Stimulated activated CD8-positive, alpha-beta memory T cell treated with anti-CD3 and anti-CD28 coated beads, Interleukin-12 subunit alpha, Interleukin-12 subunit beta, amount 100 ng/mL, for 24 hours (primary cell): ENCODE results near the gene GMDS.

Experiments
- DNase-seq: peaks from one replicate; pipeline ENCODE4 v3.0.0-alpha.2; 2020; ENCODE audit errors: extremely low read depth

Gene GMDS

GRCh38 chr6:1940381-1940780 is 305.0 kb downstream of the GMDS start:
- no peak for DNase-seq

DNA sequence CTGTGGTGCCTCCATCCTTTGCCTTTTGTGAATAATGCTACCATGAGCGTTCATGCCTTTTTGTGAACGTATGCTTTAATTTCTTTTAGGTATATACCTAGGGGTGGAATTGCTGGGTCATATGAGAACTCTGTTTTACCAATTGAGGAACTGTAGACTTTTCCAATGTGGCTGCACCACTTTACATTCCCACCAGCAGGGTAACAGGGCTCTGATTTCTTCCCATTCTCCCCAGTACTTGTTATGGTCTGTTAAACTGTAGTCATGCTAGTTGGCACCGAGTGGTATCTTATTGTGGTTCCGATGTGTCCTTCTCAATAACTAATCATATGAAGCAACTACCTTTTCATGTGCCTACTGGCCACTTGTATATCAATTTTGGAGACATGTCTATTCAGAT is 312.1 kb downstream of the GMDS start:
- DNase-seq, result no peak

- DNase-seq, result no peak
These were observed 313.6 kb downstream of the GMDS start for GRCh38 chr6:1931817-1932216.

- DNase-seq, result no peak
These were observed 315.0 kb downstream of the GMDS start for GRCh38 chr6:1930356-1930755.

DNA sequence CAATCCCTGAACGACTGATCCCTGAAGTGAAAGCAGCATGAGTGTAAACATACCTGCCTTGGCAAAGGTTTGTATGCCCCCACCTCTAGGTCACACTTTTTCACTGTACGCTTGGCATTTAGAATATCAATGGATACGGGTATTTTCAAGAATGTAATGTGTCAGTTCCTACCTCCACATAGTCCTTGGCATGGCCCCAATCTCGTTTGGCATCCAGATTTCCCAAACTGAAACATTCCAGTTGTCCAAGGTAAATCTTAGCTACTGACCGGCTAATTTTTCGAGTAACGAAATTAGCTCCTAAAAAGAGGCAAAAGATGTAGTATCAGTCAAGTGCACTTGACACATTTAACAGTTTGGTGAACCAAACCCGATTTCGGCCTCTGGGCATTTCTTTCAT is 315.5 kb downstream of the GMDS start:
- no peak for DNase-seq

DNA sequence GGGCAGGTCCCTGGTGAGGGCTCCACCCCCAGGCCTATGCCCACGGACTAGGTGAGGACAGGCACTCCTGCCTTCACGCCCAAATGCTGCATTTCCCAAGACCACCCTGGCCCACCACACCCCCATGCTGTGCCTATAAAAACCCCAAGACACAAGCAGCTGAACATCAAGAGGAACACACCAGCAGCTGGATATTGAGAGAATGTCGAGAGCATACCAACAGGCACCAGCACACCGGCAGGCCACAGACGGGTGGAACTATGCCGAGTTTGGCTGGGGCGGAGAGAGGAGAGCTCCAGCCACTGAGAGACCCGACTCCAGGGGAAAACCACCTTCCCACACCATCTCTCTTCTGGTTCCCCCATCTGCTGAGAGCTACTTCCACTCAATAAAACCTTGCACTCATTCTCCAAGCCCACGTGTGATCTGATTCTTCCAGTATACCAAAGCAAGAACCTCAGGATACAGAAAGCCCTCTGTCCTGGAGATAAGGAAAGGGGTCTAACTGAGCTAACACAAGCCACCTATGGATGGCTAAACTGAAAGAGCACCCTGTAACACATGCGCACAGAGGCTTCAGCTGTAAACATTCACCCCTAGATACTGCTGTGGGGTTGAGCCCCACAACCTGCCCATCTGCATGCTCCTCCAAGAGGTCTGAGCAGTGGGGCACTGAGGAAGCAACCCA is 319.5 kb downstream of the GMDS start:
- DNase-seq, result no peak

DNA sequence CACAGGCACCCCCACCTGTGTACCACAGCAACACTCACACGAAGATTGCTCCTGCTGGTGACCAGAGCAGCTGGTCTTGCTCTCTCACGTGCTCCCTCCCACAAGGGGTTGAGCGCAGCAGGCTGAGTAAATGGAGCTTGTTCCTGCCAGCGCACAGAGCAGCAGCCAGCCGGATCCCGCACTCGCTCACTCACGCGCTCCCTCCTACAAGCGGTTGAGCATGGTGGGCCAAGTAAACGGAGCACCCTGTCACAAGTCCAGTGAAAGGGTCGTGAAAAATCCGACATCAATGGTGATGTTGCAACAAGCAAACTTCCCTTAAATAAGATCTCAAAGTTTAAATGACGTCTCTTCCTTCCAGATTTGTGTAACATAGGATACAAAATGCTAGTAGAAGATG is 322.0 kb downstream of the GMDS start:
- DNase-seq, result no peak

- peak; percentile 36 for DNase-seq
These were observed 327.6 kb downstream of the GMDS start for GRCh38 chr6:1917626-1918371.

- no peak for DNase-seq
These were observed 328.9 kb downstream of the GMDS start for GRCh38 chr6:1916334-1917070.

DNA sequence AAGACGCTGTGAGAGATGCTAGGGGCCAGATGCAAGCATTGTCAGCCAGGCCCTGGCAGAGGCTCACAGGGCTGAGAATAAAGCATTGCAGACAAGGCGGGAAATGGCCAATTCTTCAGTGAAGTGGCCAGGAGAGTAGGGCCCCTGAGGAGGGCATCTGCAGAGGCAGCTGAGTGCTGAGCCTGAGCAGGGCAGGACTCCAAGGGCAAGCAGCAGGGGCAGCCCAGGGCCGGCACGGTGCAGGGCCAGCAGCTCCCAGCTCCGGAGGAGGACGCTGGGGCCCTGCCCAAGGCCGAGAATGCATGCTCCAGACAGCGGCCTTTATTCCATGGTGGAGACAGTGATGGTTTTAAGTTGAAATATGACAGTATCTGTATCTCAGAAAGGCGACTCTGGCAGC is 330.2 kb downstream of the GMDS start:
- no peak for DNase-seq

DNA sequence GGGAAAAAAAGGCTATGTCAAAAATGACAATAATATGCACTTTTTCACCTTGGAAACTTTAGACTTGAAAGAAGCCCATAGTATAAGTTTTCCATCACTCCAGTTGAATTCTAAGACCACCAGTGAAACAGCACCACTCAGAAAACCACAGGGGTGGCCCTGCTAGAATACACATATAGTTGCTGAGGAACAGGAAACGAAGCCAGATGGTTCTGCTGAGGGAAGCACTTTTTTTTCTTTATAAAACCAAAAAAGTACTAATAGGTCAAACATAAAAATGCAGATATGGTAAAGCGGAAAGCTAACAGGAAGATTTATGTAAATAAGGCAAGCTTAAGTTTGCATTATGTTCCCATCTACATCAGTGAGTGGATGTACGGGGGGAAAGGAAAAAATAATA is 331.8 kb downstream of the GMDS start:
- no peak for DNase-seq

GRCh38 chr6:1912731-1913130 is 332.7 kb downstream of the GMDS start:
- no peak for DNase-seq

DNA sequence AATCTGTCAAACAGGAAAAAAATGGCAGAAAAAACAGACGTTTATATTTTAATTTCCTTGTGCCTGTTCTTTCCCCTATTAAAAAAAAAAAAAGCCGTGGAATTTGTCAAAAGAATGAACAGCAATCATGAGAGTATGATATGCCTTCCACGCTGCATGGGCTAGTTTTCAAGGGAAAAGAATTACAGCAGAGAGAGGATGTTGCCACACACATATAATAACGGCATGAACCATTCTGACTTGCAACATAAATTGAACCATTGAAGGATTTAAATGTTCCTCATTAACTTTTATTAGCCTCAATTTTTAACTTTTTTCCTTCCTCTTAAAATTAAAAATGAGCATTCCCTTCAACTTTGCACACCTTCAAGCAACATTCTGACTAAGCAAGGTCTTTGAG is 333.9 kb downstream of the GMDS start:
- no peak for DNase-seq

DNA sequence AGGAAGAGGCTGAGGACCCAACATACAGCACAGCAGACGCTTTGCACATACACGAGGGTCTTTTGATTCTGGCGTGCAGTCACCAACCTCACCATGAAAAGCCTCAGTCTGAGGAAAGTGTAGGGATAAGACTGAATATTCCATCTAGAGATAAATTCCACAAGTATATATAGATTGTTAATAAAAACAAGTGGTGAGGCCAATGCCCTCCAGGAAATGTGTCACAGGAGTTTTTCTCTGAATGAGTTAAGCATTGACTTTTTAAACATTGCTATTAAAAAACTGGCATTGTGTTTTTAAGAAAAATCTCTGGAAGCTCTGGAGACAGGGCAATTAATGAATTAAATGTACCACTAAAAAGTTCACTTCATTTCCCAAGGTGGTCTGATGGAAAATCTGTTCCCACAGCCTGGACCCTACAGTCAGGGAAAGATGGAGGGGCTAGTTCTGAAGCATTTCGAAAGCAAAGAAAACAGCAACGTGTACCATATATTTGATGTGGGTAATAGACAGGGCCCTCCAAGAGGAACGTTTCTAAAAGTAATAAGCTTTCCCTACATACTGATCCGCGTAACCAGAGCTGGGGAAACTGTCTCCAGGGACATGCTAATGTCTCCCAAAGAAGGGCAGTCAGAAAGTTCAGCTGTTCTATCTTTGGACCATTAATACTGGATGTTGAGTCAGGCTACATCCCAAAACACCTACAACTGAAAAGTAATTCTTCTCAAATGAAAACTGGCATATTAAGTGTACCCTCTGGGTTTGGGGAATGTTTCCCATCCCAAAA is 334.6 kb downstream of the GMDS start:
- DNase-seq, result no peak

DNA sequence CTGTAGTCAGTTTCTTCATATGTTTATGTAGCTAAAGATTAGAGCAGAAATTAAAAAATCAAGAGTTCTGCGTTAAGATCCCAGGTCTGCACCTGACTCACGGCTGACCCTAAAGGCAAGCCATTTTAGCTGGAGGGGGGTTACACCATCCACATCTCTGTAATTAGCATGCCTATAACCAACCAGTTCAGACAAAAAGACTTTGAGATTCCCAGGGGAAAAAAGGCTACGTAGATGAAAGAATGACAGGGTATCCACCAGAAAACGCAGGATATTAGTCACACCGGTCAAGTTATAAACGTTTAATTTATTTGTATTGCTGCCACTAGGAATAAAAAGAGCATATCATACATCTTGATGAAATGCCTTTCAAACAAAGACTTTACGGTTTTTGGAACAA is 336.6 kb downstream of the GMDS start:
- DNase-seq, result no peak

- DNase-seq, result no peak
These were observed 338.8 kb downstream of the GMDS start for GRCh38 chr6:1906609-1907008.

DNA sequence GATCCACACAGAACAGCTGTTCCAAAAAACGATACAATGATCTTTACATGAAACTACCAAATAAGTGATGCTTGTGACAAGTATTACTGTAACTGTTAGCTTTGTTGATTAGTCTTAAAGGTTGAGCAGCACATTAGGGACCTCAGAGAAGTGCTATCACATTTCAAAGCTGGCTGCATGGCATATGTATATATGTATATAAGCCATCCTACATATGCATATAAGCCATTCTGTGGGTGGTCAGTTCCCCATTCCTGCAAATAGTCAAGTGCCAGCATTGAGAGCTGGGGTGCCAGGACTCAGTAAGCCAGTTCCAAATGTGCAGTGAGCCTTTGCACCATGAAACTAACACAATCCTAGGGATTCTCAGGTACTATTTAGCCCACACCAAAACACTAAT is 339.4 kb downstream of the GMDS start:
- no peak for DNase-seq

DNA sequence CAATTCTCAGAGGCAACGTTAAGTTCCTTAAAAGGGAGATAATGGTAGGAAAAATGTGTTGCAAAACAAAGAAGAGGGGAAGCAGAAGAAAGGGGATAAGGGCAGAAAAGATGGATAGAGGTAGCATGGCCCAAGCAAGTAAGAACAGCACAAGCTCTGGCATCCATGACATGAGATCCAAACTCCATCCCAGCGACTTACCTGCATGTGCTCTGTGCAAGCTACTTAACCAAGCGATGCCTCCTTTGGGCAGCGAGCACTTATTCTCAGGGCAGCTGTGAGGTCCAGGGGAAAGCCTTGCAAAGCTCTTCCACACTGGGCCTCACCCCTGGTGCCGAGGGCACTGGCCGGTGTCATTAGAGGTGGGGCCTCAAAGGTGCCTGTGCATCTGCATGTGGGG is 340.5 kb downstream of the GMDS start:
- DNase-seq, result no peak

DNA sequence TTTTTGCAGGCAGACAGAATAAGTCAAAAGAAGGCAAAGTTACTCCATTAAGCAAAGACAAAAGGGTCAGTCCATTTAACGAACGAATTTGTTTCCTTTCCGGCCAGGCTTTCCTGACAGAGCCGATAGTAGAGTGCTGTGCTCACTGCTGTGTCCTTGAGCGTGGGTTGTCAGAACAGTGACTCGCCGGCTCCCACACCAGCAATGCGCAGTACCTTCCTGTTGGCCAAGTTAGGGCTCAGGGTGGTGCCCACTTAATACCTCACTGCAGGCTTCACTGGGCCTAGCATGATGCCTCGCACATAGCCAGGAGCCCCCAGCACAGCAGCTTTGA is 341.0 kb downstream of the GMDS start:
- DNase-seq, result no peak

DNA sequence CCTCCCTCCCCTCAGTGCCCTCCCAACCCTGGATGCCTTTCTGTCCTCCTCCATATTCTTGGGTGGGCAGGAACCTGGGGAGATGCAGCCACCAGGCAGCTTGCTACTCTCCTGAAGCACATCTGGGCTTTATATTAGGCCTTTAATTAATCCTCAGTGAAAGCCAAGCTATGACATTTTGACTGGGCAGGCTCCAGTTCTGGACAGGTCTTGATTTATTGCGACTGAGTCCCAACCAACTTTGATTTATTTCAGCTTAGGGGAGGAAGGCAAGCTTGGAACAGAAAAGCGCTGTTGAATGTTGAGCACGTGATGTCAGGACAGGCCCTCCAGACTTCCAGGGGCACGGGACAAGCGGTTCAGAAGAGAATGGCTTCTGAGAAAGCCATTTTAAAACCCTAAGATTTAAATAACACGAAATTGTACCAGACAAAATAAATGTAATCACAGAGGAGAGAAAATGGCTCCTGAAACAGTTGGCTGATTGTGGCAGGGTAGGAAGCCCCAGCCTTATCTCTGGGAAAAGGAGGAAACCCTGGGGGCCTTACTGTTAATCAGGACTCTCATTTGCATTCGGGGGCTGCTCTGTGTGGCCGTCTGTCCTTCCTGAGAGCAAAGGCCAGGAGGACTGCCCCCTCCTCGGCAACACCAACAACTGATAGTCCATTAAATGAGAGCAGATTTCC is 341.5 kb downstream of the GMDS start:
- no peak for DNase-seq

- DNase-seq, result no peak
These were observed 343.8 kb downstream of the GMDS start for GRCh38 chr6:1901556-1901955.

- no peak for DNase-seq
These were observed 348.5 kb downstream of the GMDS start for GRCh38 chr6:1896897-1897296.
